Measurements from ENCODE around the gene ORAI3. TPM values are rescaled to one million over a fixed set of nuclear protein-coding genes. Genes with fewer than 3 reads are reported as not detected.

ORAI3 gene
- total and polyA plus RNA-seq, 9 donors, result 21.5 to 30.8 (median 25.2) TPM

DNA sequence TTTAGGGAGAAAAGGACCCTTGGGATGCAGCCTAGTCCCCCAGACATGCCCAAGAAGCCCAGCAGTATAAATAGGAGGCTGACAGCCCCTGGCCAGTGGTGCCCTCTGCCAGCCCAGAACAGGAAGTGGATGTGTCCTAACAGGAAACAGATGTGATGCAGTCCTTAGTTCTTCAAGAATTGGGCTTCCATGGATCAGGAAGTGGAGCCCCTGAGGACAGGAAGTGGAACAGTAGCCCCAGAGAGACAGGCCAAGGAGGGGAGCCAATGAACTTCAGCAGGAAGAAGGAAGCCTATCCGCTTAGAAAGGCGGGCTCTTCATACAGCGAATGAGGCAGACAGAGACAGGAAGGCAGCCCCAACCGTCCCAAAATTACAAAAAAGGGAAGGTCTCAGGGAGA lies 45.3 kb upstream of the ORAI3 start:
- Histone ChIP-seq H3K4me3 (no peak overlapping the region), H3K27me3 (no peaks in the 10 kb centered on the region), H3K9me3 (no peaks in the 10 kb centered on the region), H3K4me1 (ENCODE audit: insufficient read depth) (peaks cover 5% of the 10 kb centered on the region), H3K27ac (no peak overlapping the region), H3K36me3 (no peaks in the 10 kb centered on the region)
- no peak for DNase-seq
- 73 to 85% (median 79%) methylated on average over 4 of the region's 4 CpGs for WGBS, 3 donors
- TF ChIP-seq, protein P1, sequence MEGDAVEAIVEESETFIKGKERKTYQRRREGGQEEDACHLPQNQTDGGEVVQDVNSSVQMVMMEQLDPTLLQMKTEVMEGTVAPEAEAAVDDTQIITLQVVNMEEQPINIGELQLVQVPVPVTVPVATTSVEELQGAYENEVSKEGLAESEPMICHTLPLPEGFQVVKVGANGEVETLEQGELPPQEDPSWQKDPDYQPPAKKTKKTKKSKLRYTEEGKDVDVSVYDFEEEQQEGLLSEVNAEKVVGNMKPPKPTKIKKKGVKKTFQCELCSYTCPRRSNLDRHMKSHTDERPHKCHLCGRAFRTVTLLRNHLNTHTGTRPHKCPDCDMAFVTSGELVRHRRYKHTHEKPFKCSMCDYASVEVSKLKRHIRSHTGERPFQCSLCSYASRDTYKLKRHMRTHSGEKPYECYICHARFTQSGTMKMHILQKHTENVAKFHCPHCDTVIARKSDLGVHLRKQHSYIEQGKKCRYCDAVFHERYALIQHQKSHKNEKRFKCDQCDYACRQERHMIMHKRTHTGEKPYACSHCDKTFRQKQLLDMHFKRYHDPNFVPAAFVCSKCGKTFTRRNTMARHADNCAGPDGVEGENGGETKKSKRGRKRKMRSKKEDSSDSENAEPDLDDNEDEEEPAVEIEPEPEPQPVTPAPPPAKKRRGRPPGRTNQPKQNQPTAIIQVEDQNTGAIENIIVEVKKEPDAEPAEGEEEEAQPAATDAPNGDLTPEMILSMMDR (IDR thresholded peaks at IDR 0.05), result no peak
- TF ChIP-seq EP300 (IDR thresholded peaks at IDR 0.05) (no peak), POLR2A (IDR thresholded peaks at IDR 0.05) (no peak)
- intact Hi-C loops (cut with DNase I), result loop anchor here in 1 of 4 donors (5.0 kb wide), 1 partner anchor 56 kb away; no protein-coding TSS in a partner anchor

DNA sequence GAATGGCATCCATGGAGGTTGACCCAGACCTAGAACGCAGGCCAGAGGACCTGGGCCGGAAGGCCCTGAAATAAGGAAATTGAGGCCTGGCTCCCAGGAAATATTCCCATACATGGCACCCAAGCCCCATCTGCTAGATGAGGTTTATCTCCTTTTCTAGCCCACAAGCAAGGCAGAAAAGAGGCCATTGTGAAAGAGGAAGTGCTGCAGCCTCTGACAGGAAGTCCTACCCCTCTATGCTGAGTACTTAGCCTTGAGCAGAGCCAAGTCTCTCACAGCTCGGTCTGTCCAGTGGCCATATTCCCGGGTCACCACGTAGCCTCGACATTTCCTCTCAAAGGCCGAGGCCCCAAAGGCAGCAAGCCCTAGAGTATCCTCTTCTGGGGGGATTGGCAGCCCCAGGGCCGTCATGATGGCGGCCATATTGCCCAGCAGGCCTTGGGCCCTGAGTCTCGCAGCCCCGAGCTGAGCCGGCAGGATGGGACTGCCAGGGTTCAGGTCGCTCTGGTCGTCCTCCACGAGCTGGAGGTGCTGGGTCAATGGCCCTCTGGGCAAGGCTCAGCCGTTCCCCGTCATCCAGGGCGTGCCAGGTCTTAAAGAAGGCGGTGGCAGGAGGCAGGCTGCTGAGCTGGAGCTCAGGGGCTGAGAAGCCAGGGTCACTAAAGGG lies 44.6 kb upstream of the ORAI3 start:
- H3K27me3 ChIP-seq, result no peaks in the 10 kb centered on the region
- no peak overlapping the region for H3K27ac ChIP-seq
- peaks cover 5% of the 10 kb centered on the region for H3K4me1 ChIP-seq (ENCODE audit: insufficient read depth)

DNA sequence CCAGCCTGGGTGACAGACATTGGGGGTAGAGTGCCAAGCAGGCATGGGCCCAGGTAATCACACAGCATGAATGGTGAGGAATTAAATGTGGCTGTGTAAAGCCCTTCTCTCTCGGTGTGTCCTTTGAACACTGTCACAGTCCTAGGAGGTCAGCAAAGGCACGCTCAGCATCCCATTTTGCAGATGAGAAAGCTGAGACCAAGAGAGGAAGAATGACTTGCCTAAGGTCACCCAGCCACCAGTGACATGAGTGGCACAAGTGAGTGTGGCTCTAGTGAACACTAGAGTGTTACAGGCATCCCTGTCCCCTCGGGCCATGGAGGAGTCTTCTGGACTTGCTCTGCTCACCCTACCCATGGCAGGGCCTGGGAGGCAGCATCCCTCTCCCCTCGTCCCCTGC lies 41.8 kb upstream of the ORAI3 start:
- DNase-seq, result no peak
- peaks cover 3% of the 10 kb centered on the region for H3K4me1 ChIP-seq (ENCODE audit: insufficient read depth)
- intact Hi-C loops (cut with DNase I), result loop anchor here in 1 of 4 donors (5.0 kb wide), 1 partner anchor 60 kb away; no protein-coding TSS in a partner anchor
- H3K36me3 ChIP-seq, result no peaks in the 10 kb centered on the region
- no peaks in the 10 kb centered on the region for H3K27me3 ChIP-seq
- H3K9me3 ChIP-seq, result no peaks in the 10 kb centered on the region
- H3K4me3 ChIP-seq, result no peak overlapping the region
- 80 to 84% (median 82%) methylated on average over 4 of the region's 4 CpGs for WGBS, 3 donors
- no peak for TF ChIP-seq POLR2A (IDR thresholded peaks at IDR 0.05)
- TF ChIP-seq, protein P1 (IDR thresholded peaks at IDR 0.05), result no peak
- no peak for TF ChIP-seq EP300 (IDR thresholded peaks at IDR 0.05)
- no peak overlapping the region for H3K27ac ChIP-seq

More for the DNA sequence above, 44.6 kb upstream of the ORAI3 start:
- Histone ChIP-seq H3K36me3 (no peaks in the 10 kb centered on the region), H3K9me3 (no peaks in the 10 kb centered on the region), H3K4me3 (no peak overlapping the region)
- intact Hi-C loops (cut with DNase I), result loop anchor here in 1 of 4 donors (5.0 kb wide), 1 partner anchor 57 kb away; no protein-coding TSS in a partner anchor
- TF ChIP-seq POLR2A (IDR thresholded peaks at IDR 0.05), result no peak
- TF ChIP-seq, protein P1 (IDR thresholded peaks at IDR 0.05), result no peak
- no peak for DNase-seq
- WGBS, 3 donors, result 85 to 90% (median 88%) methylated on average over 11 to 19 of the region's 19 CpGs

DNA sequence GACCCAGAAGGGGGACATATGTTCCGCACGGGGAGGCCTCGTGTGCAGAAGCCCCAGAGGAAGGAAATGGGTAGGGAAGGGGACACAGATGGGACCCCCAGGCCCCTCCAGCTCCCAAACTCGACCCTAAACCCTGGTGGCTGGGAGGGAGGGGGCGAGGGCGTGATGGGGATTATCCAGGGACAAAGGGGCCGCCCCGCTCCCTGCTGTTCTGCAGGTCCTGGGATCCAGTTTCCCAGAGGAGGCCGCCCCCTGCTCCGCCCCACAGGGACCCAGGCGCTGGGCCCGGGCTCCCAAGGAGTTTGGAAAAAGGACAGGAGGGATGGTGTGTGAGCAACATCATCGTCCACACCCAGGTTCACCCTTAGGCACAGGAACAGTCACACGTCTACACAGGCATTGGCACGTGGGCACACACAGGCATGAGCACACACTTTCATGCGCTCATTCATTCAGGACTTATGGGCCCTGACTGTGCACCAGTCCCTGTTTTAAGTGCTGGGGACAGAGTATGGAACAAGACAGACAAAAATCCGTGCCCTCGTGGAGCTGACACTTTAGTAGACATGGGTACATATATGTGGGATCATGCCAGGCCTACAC lies 38.3 kb upstream of the ORAI3 start:
- intact Hi-C loops (cut with DNase I), result loop anchor here in 1 of 4 donors (5.0 kb wide), 1 partner anchor 68 kb away; no protein-coding TSS in a partner anchor
- Histone ChIP-seq H3K27ac (no peak overlapping the region), H3K36me3 (no peaks in the 10 kb centered on the region), H3K27me3 (no peaks in the 10 kb centered on the region), H3K4me1 (ENCODE audit: insufficient read depth) (no peaks in the 10 kb centered on the region), H3K9me3 (no peaks in the 10 kb centered on the region), H3K4me3 (no peak overlapping the region)
- DNase-seq, result no peak
- 71 to 75% (median 74%) methylated on average over 18 of the region's 18 CpGs for WGBS, 3 donors
- TF ChIP-seq EP300 (IDR thresholded peaks at IDR 0.05) (no peak), POLR2A (IDR thresholded peaks at IDR 0.05) (no peak)
- TF ChIP-seq, protein P1 (IDR thresholded peaks at IDR 0.05), result no peak
